Measurements from ENCODE around the gene SRPK2.
"Not testable (repeated sequence)": the region's sequence is repeated elsewhere in the genome, so short reads cannot be mapped to it uniquely, and the experiment has no call there.

SRPK2 gene

GRCh38 chr7:105245398-105246114 lies 143.2 kb downstream of the SRPK2 start:
- ChIA-PET CTCF (no interaction called here), POLR2A (interaction anchor here (0.5 kb wide), 1 partner anchor 57 kb away, joined by 4 read pairs; no protein-coding TSS in a partner anchor)
- H3K27me3 ChIP-seq (replicated peaks in 2 of 5; ENCODE audit: control insufficient read depth in 4 of 5, insufficient read depth in 5 of 5, low read length in 4 of 5): no peaks in the 10 kb centered on the region
- no peak overlapping the region for H3K4me3 ChIP-seq (ENCODE audit: control insufficient read depth in 1 of 7, extremely low read depth in 1 of 7, insufficient read depth in 4 of 7, low read depth in 2 of 7, low read length in 6 of 7)
- no peaks in the 10 kb centered on the region for H3K36me3 ChIP-seq (ENCODE audit: control insufficient read depth in 4 of 4, insufficient read depth in 4 of 4, low read length in 3 of 4)
- H3K27ac ChIP-seq (ENCODE audit: insufficient read depth in 1 of 2, low read depth in 1 of 2, low read length in 2 of 2, poor library complexity in 1 of 2, severe bottlenecking in 2 of 2): no peak overlapping the region
- no peaks in the 10 kb centered on the region for H3K9me3 ChIP-seq (ENCODE audit: control extremely low read depth in 1 of 5, control insufficient read depth in 4 of 5, insufficient read depth in 2 of 5, low read depth in 1 of 5, low read length in 4 of 5)
- 91% methylated on average over 9 of the region's 12 CpGs for WGBS (ENCODE audit: insufficient coverage)
- peaks cover 0 to 6% (median 0%) of the 10 kb centered on the region in 4 experiments for H3K4me1 ChIP-seq (ENCODE audit: control extremely low read depth in 1 of 4, control insufficient read depth in 4 of 4, insufficient read depth in 4 of 4, low read length in 3 of 4)
- peak in 1 of 3 donors; percentile 23 for DNase-seq

- Histone ChIP-seq H3K9me3 (ENCODE audit: control extremely low read depth in 1 of 5, control insufficient read depth in 4 of 5, insufficient read depth in 2 of 5, low read depth in 1 of 5, low read length in 4 of 5) (no peaks in the 10 kb centered on the region), H3K4me3 (ENCODE audit: control insufficient read depth in 1 of 7, extremely low read depth in 1 of 7, insufficient read depth in 4 of 7, low read depth in 2 of 7, low read length in 6 of 7) (no peak overlapping the region), H3K27me3 (replicated peaks in 2 of 5; ENCODE audit: control insufficient read depth in 4 of 5, insufficient read depth in 5 of 5, low read length in 4 of 5) (no peaks in the 10 kb centered on the region), H3K36me3 (ENCODE audit: control insufficient read depth in 4 of 4, insufficient read depth in 4 of 4, low read length in 3 of 4) (no peaks in the 10 kb centered on the region), H3K4me1 (ENCODE audit: control extremely low read depth in 1 of 4, control insufficient read depth in 4 of 4, insufficient read depth in 4 of 4, low read length in 3 of 4) (peaks cover 0 to 6% (median 0%) of the 10 kb centered on the region in 4 experiments), H3K27ac (ENCODE audit: insufficient read depth in 1 of 2, low read depth in 1 of 2, low read length in 2 of 2, poor library complexity in 1 of 2, severe bottlenecking in 2 of 2) (no peak overlapping the region)
- WGBS (ENCODE audit: insufficient coverage): 94% methylated on average over 27 of the region's 28 CpGs
- no peak for DNase-seq
- POLR2A ChIA-PET: no interaction called here
- CTCF ChIA-PET: no interaction called here
Observed at GRCh38 chr7:105244594-105244993, 144.1 kb downstream of the SRPK2 start.

- Histone ChIP-seq H3K36me3 (ENCODE audit: control insufficient read depth in 4 of 4, insufficient read depth in 4 of 4, low read length in 3 of 4) (peaks cover 0 to 2% (median 0%) of the 10 kb centered on the region in 4 experiments), H3K27me3 (replicated peaks in 2 of 5; ENCODE audit: control insufficient read depth in 4 of 5, insufficient read depth in 5 of 5, low read length in 4 of 5) (no peaks in the 10 kb centered on the region), H3K4me3 (ENCODE audit: control insufficient read depth in 1 of 7, extremely low read depth in 1 of 7, insufficient read depth in 4 of 7, low read depth in 2 of 7, low read length in 6 of 7) (no peak overlapping the region), H3K9me3 (ENCODE audit: control extremely low read depth in 1 of 5, control insufficient read depth in 4 of 5, insufficient read depth in 2 of 5, low read depth in 1 of 5, low read length in 4 of 5) (no peaks in the 10 kb centered on the region), H3K4me1 (ENCODE audit: control extremely low read depth in 1 of 4, control insufficient read depth in 4 of 4, insufficient read depth in 4 of 4, low read length in 3 of 4) (peaks cover 0 to 6% (median 0%) of the 10 kb centered on the region in 4 experiments), H3K27ac (ENCODE audit: insufficient read depth in 1 of 2, low read depth in 1 of 2, low read length in 2 of 2, poor library complexity in 1 of 2, severe bottlenecking in 2 of 2) (no peak overlapping the region)
- WGBS (ENCODE audit: insufficient coverage): 100% methylated on average over 2 of the region's 3 CpGs
- ChIA-PET CTCF (no interaction called here), POLR2A (no interaction called here)
- DNase-seq: no peak
Observed at GRCh38 chr7:105241198-105241597, 147.5 kb downstream of the SRPK2 start.

GRCh38 chr7:105238198-105238765 lies 150.4 kb downstream of the SRPK2 start:
- H3K9me3 ChIP-seq (ENCODE audit: control extremely low read depth in 1 of 5, control insufficient read depth in 4 of 5, insufficient read depth in 2 of 5, low read depth in 1 of 5, low read length in 4 of 5): peaks cover 0 to 1% (median 0%) of the 10 kb centered on the region in 5 experiments
- H3K4me1 ChIP-seq (ENCODE audit: control extremely low read depth in 1 of 4, control insufficient read depth in 4 of 4, insufficient read depth in 4 of 4, low read length in 3 of 4): no peaks in the 10 kb centered on the region
- ChIA-PET POLR2A (no interaction called here), CTCF (interaction anchor here (2.1 kb wide), 1 partner anchor 13 kb away, joined by 6 read pairs; no protein-coding TSS in a partner anchor)
- H3K27me3 ChIP-seq (replicated peaks in 2 of 5; ENCODE audit: control insufficient read depth in 4 of 5, insufficient read depth in 5 of 5, low read length in 4 of 5): no peaks in the 10 kb centered on the region
- H3K27ac ChIP-seq (ENCODE audit: insufficient read depth in 1 of 2, low read depth in 1 of 2, low read length in 2 of 2, poor library complexity in 1 of 2, severe bottlenecking in 2 of 2): no peak overlapping the region
- H3K36me3 ChIP-seq (ENCODE audit: control insufficient read depth in 4 of 4, insufficient read depth in 4 of 4, low read length in 3 of 4): peaks cover 0 to 2% (median under 1%) of the 10 kb centered on the region in 4 experiments
- 70% methylated on average over 4 of the region's 5 CpGs for WGBS (ENCODE audit: insufficient coverage)
- H3K4me3 ChIP-seq (ENCODE audit: control insufficient read depth in 1 of 7, extremely low read depth in 1 of 7, insufficient read depth in 4 of 7, low read depth in 2 of 7, low read length in 6 of 7): no peak overlapping the region
- no peak for DNase-seq

DNA sequence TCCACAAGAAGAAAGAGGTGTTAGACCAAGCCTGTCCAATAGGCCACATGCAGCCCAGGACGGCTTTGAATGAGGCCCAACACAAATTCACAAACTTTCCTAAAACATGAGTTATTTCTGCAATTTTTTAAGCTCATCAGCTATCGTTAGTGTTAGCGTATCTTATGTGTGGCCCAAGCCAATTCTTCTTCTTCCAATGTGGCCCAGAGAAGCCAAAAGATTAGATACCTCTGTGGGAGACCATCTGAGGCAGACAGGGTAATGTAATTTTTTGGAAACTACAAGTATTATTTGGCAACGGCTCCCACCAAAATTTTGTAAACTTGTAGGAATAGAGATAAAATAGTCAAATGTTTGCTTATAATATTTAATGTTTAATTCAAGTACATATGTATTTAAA lies 153.8 kb downstream of the SRPK2 start:
- Histone ChIP-seq H3K4me3 (ENCODE audit: control insufficient read depth in 1 of 7, extremely low read depth in 1 of 7, insufficient read depth in 4 of 7, low read depth in 2 of 7, low read length in 6 of 7) (no peak overlapping the region), H3K36me3 (ENCODE audit: control insufficient read depth in 4 of 4, insufficient read depth in 4 of 4, low read length in 3 of 4) (peaks cover 0 to 2% (median 2%) of the 10 kb centered on the region in 4 experiments), H3K9me3 (ENCODE audit: control extremely low read depth in 1 of 5, control insufficient read depth in 4 of 5, insufficient read depth in 2 of 5, low read depth in 1 of 5, low read length in 4 of 5) (peaks cover 0 to 1% (median 0%) of the 10 kb centered on the region in 5 experiments), H3K4me1 (ENCODE audit: control extremely low read depth in 1 of 4, control insufficient read depth in 4 of 4, insufficient read depth in 4 of 4, low read length in 3 of 4) (no peaks in the 10 kb centered on the region), H3K27me3 (replicated peaks in 2 of 5; ENCODE audit: control insufficient read depth in 4 of 5, insufficient read depth in 5 of 5, low read length in 4 of 5) (no peaks in the 10 kb centered on the region), H3K27ac (ENCODE audit: insufficient read depth in 1 of 2, low read depth in 1 of 2, low read length in 2 of 2, poor library complexity in 1 of 2, severe bottlenecking in 2 of 2) (no peak overlapping the region)
- no peak for DNase-seq
- 100% methylated on average over 3 of the region's 4 CpGs for WGBS (ENCODE audit: insufficient coverage)
- CTCF ChIA-PET: no interaction called here
- POLR2A ChIA-PET: no interaction called here

- H3K4me3 ChIP-seq (ENCODE audit: control insufficient read depth in 1 of 7, extremely low read depth in 1 of 7, insufficient read depth in 4 of 7, low read depth in 2 of 7, low read length in 6 of 7); CTCF ChIA-PET; H3K27ac ChIP-seq (ENCODE audit: insufficient read depth in 1 of 2, low read depth in 1 of 2, low read length in 2 of 2, poor library complexity in 1 of 2, severe bottlenecking in 2 of 2); H3K9me3 ChIP-seq (ENCODE audit: control extremely low read depth in 1 of 5, control insufficient read depth in 4 of 5, insufficient read depth in 2 of 5, low read depth in 1 of 5, low read length in 4 of 5); DNase-seq; H3K36me3 ChIP-seq (ENCODE audit: control insufficient read depth in 4 of 4, insufficient read depth in 4 of 4, low read length in 3 of 4); H3K27me3 ChIP-seq (replicated peaks in 2 of 5; ENCODE audit: control insufficient read depth in 4 of 5, insufficient read depth in 5 of 5, low read length in 4 of 5); POLR2A ChIA-PET; H3K4me1 ChIP-seq (ENCODE audit: control extremely low read depth in 1 of 4, control insufficient read depth in 4 of 4, insufficient read depth in 4 of 4, low read length in 3 of 4): not testable (repeated sequence)
- 94% methylated on average over 3 of the region's 6 CpGs for WGBS (ENCODE audit: insufficient coverage)
Observed at GRCh38 chr7:105232829-105233291, 155.9 kb downstream of the SRPK2 start.

GRCh38 chr7:105230486-105230885 lies 158.2 kb downstream of the SRPK2 start:
- Histone ChIP-seq H3K4me3 (ENCODE audit: control insufficient read depth in 1 of 7, extremely low read depth in 1 of 7, insufficient read depth in 4 of 7, low read depth in 2 of 7, low read length in 6 of 7) (no peak overlapping the region), H3K27me3 (replicated peaks in 2 of 5; ENCODE audit: control insufficient read depth in 4 of 5, insufficient read depth in 5 of 5, low read length in 4 of 5) (no peaks in the 10 kb centered on the region), H3K27ac (ENCODE audit: insufficient read depth in 1 of 2, low read depth in 1 of 2, low read length in 2 of 2, poor library complexity in 1 of 2, severe bottlenecking in 2 of 2) (no peak overlapping the region), H3K4me1 (ENCODE audit: control extremely low read depth in 1 of 4, control insufficient read depth in 4 of 4, insufficient read depth in 4 of 4, low read length in 3 of 4) (peaks cover 0 to under 1% (median 0%) of the 10 kb centered on the region in 4 experiments), H3K36me3 (ENCODE audit: control insufficient read depth in 4 of 4, insufficient read depth in 4 of 4, low read length in 3 of 4) (peaks cover 0 to 4% (median 2%) of the 10 kb centered on the region in 4 experiments), H3K9me3 (ENCODE audit: control extremely low read depth in 1 of 5, control insufficient read depth in 4 of 5, insufficient read depth in 2 of 5, low read depth in 1 of 5, low read length in 4 of 5) (peaks cover 0 to 12% (median 5%) of the 10 kb centered on the region in 5 experiments)
- no peak for DNase-seq
- CTCF ChIA-PET: interaction anchor here (0.6 kb wide), 1 partner anchor 9 kb away, joined by 3 read pairs; no protein-coding TSS in a partner anchor
- POLR2A ChIA-PET: no interaction called here
- WGBS (ENCODE audit: insufficient coverage): 100% methylated on average over 1 of the region's 3 CpGs
